ENCODE measurements around the gene FER1L5.

- TF ChIP-seq CTCF (conservative IDR thresholded peaks at IDR 0.05; ENCODE audit: low read length) (no peak), EZH2phosphoT487 (IDR thresholded peaks at IDR 0.05; ENCODE audit: borderline replicate concordance) (no peak)
Measured at GRCh38 chr2:96649342-96649741, 6.8 kb downstream of the FER1L5 start.

All from Loucy (cell line).